Stimulated activated CD8-positive, alpha-beta memory T cell treated with anti-CD3 and anti-CD28 coated beads, Interleukin-7, amount 100 ng/mL, for 24 hours (primary cell): ENCODE measurements around the gene CA12.
"Not testable (repeated sequence)": the region's sequence is repeated elsewhere in the genome, so short reads cannot be mapped to it uniquely, and the experiment has no call there.

Experiments
- DNase-seq: peaks from one replicate; pipeline ENCODE4 v3.0.0-alpha.2; 2020; ENCODE audit warnings: low read depth

CA12 gene

GRCh38 chr15:63357061-63357460, 24.6 kb downstream of the CA12 start:
- no peak for DNase-seq

GRCh38 chr15:63354821-63355650, 26.6 kb downstream of the CA12 start:
- DNase-seq, result no peak

GRCh38 chr15:63353887-63354286, 27.8 kb downstream of the CA12 start:
- no peak for DNase-seq

GRCh38 chr15:63353261-63353660, 28.4 kb downstream of the CA12 start:
- no peak for DNase-seq

- DNase-seq, result no peak
These were observed 28.8 kb downstream of the CA12 start for GRCh38 chr15:63352808-63353207.

GRCh38 chr15:63351170-63351569, 30.5 kb downstream of the CA12 start:
- DNase-seq, result no peak

GRCh38 chr15:63350178-63350621, 31.4 kb downstream of the CA12 start:
- DNase-seq, result no peak

- no peak for DNase-seq
These were observed 32.0 kb downstream of the CA12 start for GRCh38 chr15:63349621-63350020.

GRCh38 chr15:63349156-63349555, 32.5 kb downstream of the CA12 start:
- DNase-seq, result no peak

- DNase-seq, result no peak
These were observed 33.3 kb downstream of the CA12 start for GRCh38 chr15:63348392-63348791.

- no peak for DNase-seq
These were observed 34.4 kb downstream of the CA12 start for GRCh38 chr15:63347074-63347857.

GRCh38 chr15:63345391-63345752, 36.3 kb downstream of the CA12 start:
- DNase-seq, result no peak

GRCh38 chr15:63344731-63345390, 36.8 kb downstream of the CA12 start:
- no peak for DNase-seq

GRCh38 chr15:63342996-63343562, 38.6 kb downstream of the CA12 start:
- DNase-seq, result not testable (repeated sequence)

- DNase-seq, result no peak
These were observed 39.7 kb downstream of the CA12 start for GRCh38 chr15:63341898-63342297.

- no peak for DNase-seq
These were observed 40.8 kb downstream of the CA12 start for GRCh38 chr15:63340878-63341277.

GRCh38 chr15:63340353-63340752, 41.3 kb downstream of the CA12 start:
- no peak for DNase-seq

- no peak for DNase-seq
These were observed 41.8 kb downstream of the CA12 start for GRCh38 chr15:63339836-63340235.

GRCh38 chr15:63339006-63339766, 42.5 kb downstream of the CA12 start:
- DNase-seq, result no peak

GRCh38 chr15:63338170-63338569, 43.5 kb downstream of the CA12 start:
- DNase-seq, result no peak

GRCh38 chr15:63337046-63337445, 44.6 kb downstream of the CA12 start:
- DNase-seq, result no peak
